SK-N-SH treated with all-trans-retinoic acid at 6 μM for 48 hours (cell line): ENCODE results near the gene SLC16A13.

Experiments
- ATAC-seq: fragments of 200-7000 bp; cut with Tn5 transposase; 3 replicates; pipeline ENCODE4 v1.9.1; 2020; ENCODE audit warnings: mild to moderate bottlenecking, moderate library complexity
- BACH2 ChIP-seq: fragments of 250-450 bp; sonication (Bioruptor Pico); IDR thresholded peaks from 2 replicates; pipeline ENCODE4 v1.9.0; 2021; ENCODE audit warnings: mild to moderate bottlenecking, borderline replicate concordance
- CREB5 ChIP-seq: fragments of 250-450 bp; sonication (Bioruptor Pico); IDR thresholded peaks from 2 replicates; pipeline ENCODE4 v1.5.1; 2020; ENCODE audit warnings: low read depth, mild to moderate bottlenecking, moderate library complexity
- CSRNP3 ChIP-seq: fragments of 250-450 bp; sonication (Bioruptor Pico); IDR thresholded peaks from 2 replicates; pipeline ENCODE4 v1.5.1; 2021; ENCODE audit warnings: mild to moderate bottlenecking, moderate library complexity
- ESRRG ChIP-seq: fragments of 250-450 bp; sonication (Bioruptor Pico); IDR thresholded peaks from 2 replicates; pipeline ENCODE4 v1.6.1; 2021; ENCODE audit warnings: mild to moderate bottlenecking
- GLIS3 ChIP-seq: fragments of 250-450 bp; sonication (Bioruptor Pico); IDR thresholded peaks from 2 replicates; pipeline ENCODE4 v1.5.0; 2020; ENCODE audit warnings: mild to moderate bottlenecking, moderate library complexity
- ISL1 ChIP-seq: fragments of 250-450 bp; sonication (Bioruptor Pico); IDR thresholded peaks from 2 replicates; pipeline ENCODE4 v2.1.2; 2022; ENCODE audit warnings: mild to moderate bottlenecking, moderate library complexity
- OSR1 ChIP-seq: fragments of 250-450 bp; sonication (Bioruptor Pico); IDR thresholded peaks from 2 replicates; pipeline ENCODE4 v1.8.0; 2022; ENCODE audit warnings: moderate library complexity, mild to moderate bottlenecking, inconsistent platforms
- PATZ1 ChIP-seq: fragments of 250-450 bp; sonication (Bioruptor Pico); IDR thresholded peaks from 2 replicates; pipeline ENCODE4 v1.8.0; 2020; ENCODE audit warnings: mild to moderate bottlenecking, moderate library complexity, borderline replicate concordance
- POU6F1 ChIP-seq: fragments of 250-450 bp; sonication (Bioruptor Pico); IDR thresholded peaks from 2 replicates; pipeline ENCODE4 v1.8.0; 2021; ENCODE audit warnings: low read depth, mild to moderate bottlenecking, moderate library complexity, borderline replicate concordance
- PPARA ChIP-seq: fragments of 250-450 bp; sonication (Bioruptor Pico); IDR thresholded peaks from 2 replicates; pipeline ENCODE4 v1.5.0; 2020; ENCODE audit warnings: mild to moderate bottlenecking, borderline replicate concordance
- SNAI2 ChIP-seq: fragments of 250-450 bp; sonication (Bioruptor Pico); IDR thresholded peaks from 2 replicates; pipeline ENCODE4 v1.5.0; 2020; ENCODE audit warnings: mild to moderate bottlenecking, moderate library complexity
- TCF4 ChIP-seq: fragments of 250-450 bp; sonication (Bioruptor Pico); IDR thresholded peaks from 2 replicates; pipeline ENCODE4 v1.8.0; 2021; ENCODE audit warnings: mild to moderate bottlenecking, moderate library complexity, borderline replicate concordance
- TOX ChIP-seq: fragments of 250-450 bp; sonication (Bioruptor Pico); IDR thresholded peaks from 2 replicates; pipeline ENCODE4 v1.8.0; 2021; ENCODE audit warnings: mild to moderate bottlenecking, moderate library complexity, borderline replicate concordance
- TSHZ2 ChIP-seq: fragments of 250-450 bp; sonication (Bioruptor Pico); IDR thresholded peaks from 2 replicates; pipeline ENCODE4 v1.5.0; 2020; ENCODE audit warnings: mild to moderate bottlenecking, moderate library complexity
- ZC3H10 ChIP-seq: fragments of 250-450 bp; sonication (Bioruptor Pico); IDR thresholded peaks from 2 replicates; pipeline ENCODE4 v1.5.1; 2021; ENCODE audit warnings: mild to moderate bottlenecking, moderate library complexity
- ZFP3 ChIP-seq: fragments of 250-450 bp; sonication (Bioruptor Pico); IDR thresholded peaks from 2 replicates; pipeline ENCODE4 v1.5.0; 2020; ENCODE audit warnings: mild to moderate bottlenecking, moderate library complexity
- ZFP30 ChIP-seq: fragments of 450-650 bp; formaldehyde crosslinking; IDR thresholded peaks from 2 replicates; pipeline ENCODE4 v1.5.0; 2022; ENCODE audit warnings: mild to moderate bottlenecking, moderate library complexity
- ZNF565 ChIP-seq: fragments of 450-650 bp; formaldehyde crosslinking; conservative IDR thresholded peaks from 2 replicates; pipeline ENCODE4 v1.5.0; 2020; ENCODE audit warnings: low read depth, mild to moderate bottlenecking, moderate library complexity
- ZNF70 ChIP-seq: fragments of 450-650 bp; formaldehyde crosslinking; IDR thresholded peaks from 2 replicates; pipeline ENCODE4 v1.5.0; 2020; ENCODE audit warnings: mild to moderate bottlenecking, moderate library complexity
- ZNF8 ChIP-seq: fragments of 450-650 bp; formaldehyde crosslinking; IDR thresholded peaks from 2 replicates; pipeline ENCODE4 v1.5.0; 2020; ENCODE audit warnings: mild to moderate bottlenecking, moderate library complexity

Gene SLC16A13

GRCh38 chr17:7064261-7064660 lies 28.4 kb downstream of the SLC16A13 start:
- no peak for TF ChIP-seq TOX (CRISPR knock-in tag)
- TF ChIP-seq PATZ1 (CRISPR knock-in tag): no peak
- TF ChIP-seq ZNF565 (CRISPR knock-in tag): no peak
- no peak for TF ChIP-seq OSR1
- no peak for TF ChIP-seq ISL1 (CRISPR knock-in tag)
- TF ChIP-seq ESRRG: no peak
- TF ChIP-seq ZFP30 (CRISPR knock-in tag): no peak
- ATAC-seq: no peak; the same call in 2 of the 3 replicates

- no peak for ATAC-seq
- TF ChIP-seq SNAI2 (CRISPR knock-in tag): no peak
- no peak for TF ChIP-seq OSR1
- TF ChIP-seq ZNF70 (CRISPR knock-in tag): no peak
- TF ChIP-seq ZC3H10 (CRISPR knock-in tag): no peak
- TF ChIP-seq CSRNP3: no peak
- TF ChIP-seq PPARA (CRISPR knock-in tag): no peak
- no peak for TF ChIP-seq TCF4 (CRISPR knock-in tag)
- no peak for TF ChIP-seq GLIS3 (CRISPR knock-in tag)
- no peak for TF ChIP-seq CREB5 (CRISPR knock-in tag)
- no peak for TF ChIP-seq ISL1 (CRISPR knock-in tag)
- TF ChIP-seq PATZ1 (CRISPR knock-in tag): no peak
- no peak for TF ChIP-seq ZNF565 (CRISPR knock-in tag)
- no peak for TF ChIP-seq TSHZ2 (CRISPR knock-in tag)
- no peak for TF ChIP-seq ZFP3 (CRISPR knock-in tag)
- no peak for TF ChIP-seq TOX (CRISPR knock-in tag)
- no peak for TF ChIP-seq ESRRG
- TF ChIP-seq POU6F1 (CRISPR knock-in tag): no peak
These were observed 31.4 kb downstream of the SLC16A13 start for GRCh38 chr17:7067198-7067597.

GRCh38 chr17:7068268-7068667 lies 32.5 kb downstream of the SLC16A13 start:
- ATAC-seq: no peak
- TF ChIP-seq PATZ1 (CRISPR knock-in tag): no peak
- no peak for TF ChIP-seq OSR1
- TF ChIP-seq ZFP30 (CRISPR knock-in tag): no peak
- TF ChIP-seq BACH2 (CRISPR knock-in tag): no peak
- no peak for TF ChIP-seq POU6F1 (CRISPR knock-in tag)
- no peak for TF ChIP-seq TCF4 (CRISPR knock-in tag)
- no peak for TF ChIP-seq CSRNP3
- TF ChIP-seq ZNF8 (CRISPR knock-in tag): no peak
- no peak for TF ChIP-seq ZC3H10 (CRISPR knock-in tag)
